CD14-positive monocyte (primary cell): ENCODE results near the gene DET1. TPM values are rescaled to one million over a fixed set of nuclear protein-coding genes. Genes with fewer than 3 reads are reported as not detected.

Experiments
- DNase-seq, 3 donors: peaks; one replicate each; pipeline ENCODE4 v3.0.0-alpha.2; 2011 to 2022
- H2AFZ ChIP-seq: 2 replicates; pipeline ENCODE4 v1.6.0; 2012; ENCODE audit warnings: mild to moderate bottlenecking, low read depth, low read length, inconsistent platforms; ENCODE audit not compliant: insufficient read depth, poor library complexity, severe bottlenecking
- H3K27ac ChIP-seq, 2 donors: 1 replicate in 1 of 2; 2 replicates in 1 of 2; pipeline ENCODE4 v1.5.1; 2012 to 2013; ENCODE audit warnings: low read length in 2 of 2, control low read depth in 1 of 2, inconsistent platforms in 1 of 2, low read depth in 1 of 2, mild to moderate bottlenecking in 1 of 2
- H3K27me3 ChIP-seq, 2 donors: one replicate each; pipeline versions ENCODE4 v1.6.0 to v1.6.1; 2011 to 2013; ENCODE audit warnings: low read length in 2 of 2; ENCODE audit not compliant: control insufficient read depth in 2 of 2, insufficient read depth in 2 of 2
- H3K36me3 ChIP-seq, 2 donors: replicated peaks in 1 of 2; 1 replicate in 1 of 2; 2 replicates in 1 of 2; pipeline versions ENCODE4 v1.5.1 to v1.6.1; 2012 to 2013; ENCODE audit warnings: low read length in 2 of 2, control low read depth in 1 of 2, inconsistent platforms in 1 of 2, mild to moderate bottlenecking in 1 of 2; ENCODE audit not compliant: insufficient read depth in 2 of 2, control insufficient read depth in 1 of 2
- H3K4me1 ChIP-seq, 2 donors: 1 replicate in 1 of 2; 2 replicates in 1 of 2; pipeline versions ENCODE4 v1.5.1 to v1.6.1; 2012 to 2013; ENCODE audit warnings: low read length in 2 of 2, control low read depth in 1 of 2, inconsistent platforms in 1 of 2, mild to moderate bottlenecking in 1 of 2, moderate library complexity in 1 of 2; ENCODE audit not compliant: insufficient read depth in 2 of 2, control insufficient read depth in 1 of 2
- H3K4me2 ChIP-seq: replicated peaks from 2 replicates; pipeline ENCODE3; 2012; ENCODE audit warnings: low read length, moderate library complexity, mild to moderate bottlenecking; ENCODE audit not compliant: poor library complexity, severe bottlenecking; ENCODE audit errors: extremely low read depth
- H3K4me3 ChIP-seq, 3 experiments: fragments of 200-600 bp in 1 of 3; sonication (generic) in 1 of 3; replicated peaks in 1 of 3; 1 replicate in 2 of 3; 2 replicates in 1 of 3; pipeline ENCODE4 v1.5.1; 2011 to 2013; ENCODE audit warnings: low read length in 3 of 3, mild to moderate bottlenecking in 3 of 3, control low read depth in 2 of 3, low read depth in 2 of 3, inconsistent platforms in 1 of 3, moderate library complexity in 1 of 3
- H3K79me2 ChIP-seq: 2 replicates; pipeline ENCODE4 v1.6.0; 2012; ENCODE audit warnings: mild to moderate bottlenecking, control low read depth, inconsistent platforms, low read length, moderate library complexity; ENCODE audit not compliant: insufficient read depth
- H3K9ac ChIP-seq: 2 replicates; pipeline ENCODE4 v1.6.0; 2017; ENCODE audit warnings: low read length, mild to moderate bottlenecking; ENCODE audit not compliant: insufficient read depth, poor library complexity, severe bottlenecking
- H3K9me3 ChIP-seq, 2 donors: replicated peaks in 1 of 2; 1 replicate in 1 of 2; 2 replicates in 1 of 2; pipeline versions ENCODE4 v1.5.1 to v1.6.1; 2012 to 2013; ENCODE audit warnings: low read length in 2 of 2, control low read depth in 1 of 2; ENCODE audit not compliant: control insufficient read depth in 1 of 2, insufficient read depth in 1 of 2
- H4K20me1 ChIP-seq: 2 replicates; pipeline ENCODE4 v1.6.0; 2012; ENCODE audit warnings: mild to moderate bottlenecking, low read length, control low read depth, moderate library complexity; ENCODE audit not compliant: insufficient read depth
- H3K27ac Mint-ChIP-seq, 7 donors: one replicate each; pipeline ENCODE4 v1.8.0; 2020; ENCODE audit warnings: mild to moderate bottlenecking in 7 of 7, mixed read lengths in 7 of 7, moderate library complexity in 6 of 7, inconsistent platforms in 2 of 7
- H3K27me3 Mint-ChIP-seq, 3 donors: one replicate each; pipeline ENCODE4 v1.8.0; 2021 to 2022; ENCODE audit warnings: low read depth in 3 of 3, mild to moderate bottlenecking in 3 of 3, mixed read lengths in 3 of 3, moderate library complexity in 3 of 3, inconsistent platforms in 1 of 3
- H3K36me3 Mint-ChIP-seq, 2 donors: one replicate each; pipeline ENCODE4 v1.8.0; 2020; ENCODE audit warnings: mixed read lengths in 2 of 2, inconsistent platforms in 1 of 2, mild to moderate bottlenecking in 1 of 2
- H3K4me1 Mint-ChIP-seq: one replicate; pipeline ENCODE4 v1.8.0; 2020; ENCODE audit warnings: mild to moderate bottlenecking, mixed read lengths
- H3K4me3 Mint-ChIP-seq, 2 donors: one replicate each; pipeline ENCODE4 v1.8.0; 2020; ENCODE audit warnings: mild to moderate bottlenecking in 2 of 2, mixed read lengths in 2 of 2, moderate library complexity in 1 of 2
- H3K9me3 Mint-ChIP-seq, 7 donors: one replicate each; pipeline ENCODE4 v1.8.0; 2020 to 2022; ENCODE audit warnings: mixed read lengths in 7 of 7, mild to moderate bottlenecking in 6 of 7, moderate library complexity in 6 of 7, inconsistent platforms in 2 of 7
- CTCF ChIP-seq: fragments of 200-600 bp; IDR thresholded peaks from one replicate; pipeline ENCODE4 v1.8.0; 2022; ENCODE audit warnings: antibody characterized with exemption, mild to moderate bottlenecking
- WGBS: methylation state at CpG from one replicate; pipeline ENCODE4 v1.1.5; 2013; ENCODE audit warnings: missing lambda C conversion rate; ENCODE audit not compliant: insufficient coverage; 5-methylcytosine and 5-hydroxymethylcytosine counted together
- intact Hi-C, 2 donors: fragments of 100-400 bp; cut with micrococcal nuclease; formaldehyde crosslinking; loops; one replicate each; pipeline versions ENCODE4 v1.15.0 to v1.15.1; 2023
- polyA minus RNA-seq: library from RNA; depleted of rRNA, polyadenylated mRNA; stranded (reverse); fragments of >200 nt; gene quantifications from 2 replicates; pipeline ENCODE4 v1.2.3, GENCODE V29; 2012
- polyA plus RNA-seq, 3 donors: library from polyadenylated mRNA; depleted of rRNA in 1 of 3; unstranded in 2 of 3; stranded (reverse) in 1 of 3; fragments of 300-500 nt in 2 of 3; fragments of >200 nt in 1 of 3; fragmentation: Illumina TruSeq in 2 of 3; gene quantifications; 1 replicate in 2 of 3; 2 replicates in 1 of 3; pipeline ENCODE4 v1.2.3, GENCODE V29; 2012 to 2021
- total RNA-seq, 12 experiments: library from RNA in 1 of 12; stranded (reverse) in 1 of 12; fragments of 120-200 nt in 1 of 12; gene quantifications; one replicate each; pipeline ENCODE4 v1.2.4 and lab custom pipeline; 2013 to 2026; ENCODE audit warnings: mixed read lengths in 6 of 12, inconsistent platforms in 1 of 12

The DET1 gene
- 4.4 TPM for total RNA-seq (2013)
- polyA plus RNA-seq = 1 to 10 TPM in 2 of 3 donors, under 1 TPM in 1; 0.88 to 3.4 (median 1.8) TPM
- polyA minus RNA-seq = 3.5 and 6.3 TPM in 2 replicates
- 0.10 to 1.6 (median 0.26) reads per million in 11 experiments for total RNA-seq (lab: John Stamatoyannopoulos, UW)

- H3K27ac Mint-ChIP-seq = peak within 1 kb of the TSS; percentile 66 to 86 (median 81)
- WGBS = under 1% methylated on average over 31 of the region's 33 CpGs
These were observed at the start of gene DET1 for GRCh38 chr15:88546248-88547129. TSS of gene DET1 (minus strand) at chr15:88546681. CDS start at chr15:88531705, 14,976 bp downstream.

More at GRCh38 chr15:88546248-88547129, at the start of gene DET1:
- peak; percentile 90 to 94 (median 92) for DNase-seq
- no peaks in the 10 kb centered on the region for H3K27me3 ChIP-seq
- H4K20me1 ChIP-seq = no peaks in the 10 kb centered on the region
- H3K4me2 ChIP-seq = peak within 1 kb of the TSS; percentile 93
- Mint-ChIP-seq H3K36me3 (peaks cover 0 to 5% of the 10 kb centered on the region in 2 donors), H3K9me3 (peaks cover 0 to 6% (median 0%) of the 10 kb centered on the region in 7 donors), H3K4me1 (peaks cover 7% of the 10 kb centered on the region), H3K27me3 (peaks cover 0 to 3% (median 0%) of the 10 kb centered on the region in 3 donors), H3K4me3 (peak within 1 kb of the TSS; percentile 81 to 90)
- peak within 1 kb of the TSS; percentile 95 for H2AFZ ChIP-seq
- peak; percentile 73 for TF ChIP-seq CTCF
- peaks cover 2 to 9% of the 10 kb centered on the region in 2 donors for H3K4me1 ChIP-seq
- peak within 1 kb of the TSS; percentile 65 for H3K9ac ChIP-seq
- H3K9me3 ChIP-seq = no peaks in the 10 kb centered on the region
- peak within 1 kb of the TSS; percentile 71 to 94 (median 93) for H3K4me3 ChIP-seq
- peak within 1 kb of the TSS; percentile 11 to 83 for H3K27ac ChIP-seq
- intact Hi-C loops = loop anchor here in 1 of 2 donors (5.0 kb wide), 1 partner anchor 79 kb away; the partner anchor contains the start of genes MRPL46 and MRPS11
- no peaks in the 10 kb centered on the region for H3K36me3 ChIP-seq
- no peaks in the 10 kb centered on the region for H3K79me2 ChIP-seq
